ENCODE data around the gene ASS1.

DNA sequence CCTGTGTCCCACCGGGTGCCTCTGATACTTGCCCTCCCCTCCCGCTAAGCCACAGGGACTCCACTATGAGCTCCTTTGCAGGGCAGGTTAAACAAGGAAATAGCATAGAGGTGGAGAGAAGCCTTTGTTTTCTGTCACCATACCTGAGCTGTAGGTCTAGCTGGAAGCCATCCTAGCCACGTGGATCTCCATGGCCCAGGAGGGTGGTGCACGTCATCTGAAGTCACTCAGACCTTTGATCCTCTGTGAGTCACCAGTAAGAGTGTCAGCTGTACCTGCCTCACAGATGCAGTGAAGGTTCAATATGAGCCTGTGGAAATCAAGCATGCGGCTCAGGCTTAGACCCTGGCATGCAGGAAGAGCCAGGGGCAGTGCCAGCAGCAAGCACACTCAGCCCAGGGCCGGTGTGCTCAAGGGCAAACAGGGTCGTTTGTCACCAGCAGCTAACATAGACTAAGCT, 55.1 kb downstream of the ASS1 start:
- TF ChIP-seq, protein P1, sequence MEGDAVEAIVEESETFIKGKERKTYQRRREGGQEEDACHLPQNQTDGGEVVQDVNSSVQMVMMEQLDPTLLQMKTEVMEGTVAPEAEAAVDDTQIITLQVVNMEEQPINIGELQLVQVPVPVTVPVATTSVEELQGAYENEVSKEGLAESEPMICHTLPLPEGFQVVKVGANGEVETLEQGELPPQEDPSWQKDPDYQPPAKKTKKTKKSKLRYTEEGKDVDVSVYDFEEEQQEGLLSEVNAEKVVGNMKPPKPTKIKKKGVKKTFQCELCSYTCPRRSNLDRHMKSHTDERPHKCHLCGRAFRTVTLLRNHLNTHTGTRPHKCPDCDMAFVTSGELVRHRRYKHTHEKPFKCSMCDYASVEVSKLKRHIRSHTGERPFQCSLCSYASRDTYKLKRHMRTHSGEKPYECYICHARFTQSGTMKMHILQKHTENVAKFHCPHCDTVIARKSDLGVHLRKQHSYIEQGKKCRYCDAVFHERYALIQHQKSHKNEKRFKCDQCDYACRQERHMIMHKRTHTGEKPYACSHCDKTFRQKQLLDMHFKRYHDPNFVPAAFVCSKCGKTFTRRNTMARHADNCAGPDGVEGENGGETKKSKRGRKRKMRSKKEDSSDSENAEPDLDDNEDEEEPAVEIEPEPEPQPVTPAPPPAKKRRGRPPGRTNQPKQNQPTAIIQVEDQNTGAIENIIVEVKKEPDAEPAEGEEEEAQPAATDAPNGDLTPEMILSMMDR (IDR thresholded peaks at IDR 0.05; ENCODE audit: low read length), result no peak
- TF ChIP-seq EZH2 (optimal IDR thresholded peaks at IDR 0.05; ENCODE audit: low read depth, low read length) (no peak), EZH2phosphoT487 (IDR thresholded peaks at IDR 0.05; ENCODE audit: low read length) (no peak)

Measured in MM.1S (cell line).